ENCODE data around the gene RPS6KA4.

- TF ChIP-seq CTCF (IDR thresholded peaks at IDR 0.05) = no peak
- TF ChIP-seq POLR2A (IDR thresholded peaks at IDR 0.05; ENCODE audit: low read depth) = no peak
- no peak for TF ChIP-seq POLR2AphosphoS5 (IDR thresholded peaks at IDR 0.05)
- TF ChIP-seq EP300 (IDR thresholded peaks at IDR 0.05) = no peak
These were observed 28.1 kb upstream of the RPS6KA4 start for GRCh38 chr11:64330888-64331287.

All from esophagus muscularis mucosa (tissue), 4 donors.